ENCODE results near the gene CDH23. TPM values are rescaled to one million over a fixed set of nuclear protein-coding genes. Genes with fewer than 3 reads are reported as not detected.

The CDH23 gene
- total RNA-seq, 1 experiment from 2014 or later: 0.02 TPM

DNA sequence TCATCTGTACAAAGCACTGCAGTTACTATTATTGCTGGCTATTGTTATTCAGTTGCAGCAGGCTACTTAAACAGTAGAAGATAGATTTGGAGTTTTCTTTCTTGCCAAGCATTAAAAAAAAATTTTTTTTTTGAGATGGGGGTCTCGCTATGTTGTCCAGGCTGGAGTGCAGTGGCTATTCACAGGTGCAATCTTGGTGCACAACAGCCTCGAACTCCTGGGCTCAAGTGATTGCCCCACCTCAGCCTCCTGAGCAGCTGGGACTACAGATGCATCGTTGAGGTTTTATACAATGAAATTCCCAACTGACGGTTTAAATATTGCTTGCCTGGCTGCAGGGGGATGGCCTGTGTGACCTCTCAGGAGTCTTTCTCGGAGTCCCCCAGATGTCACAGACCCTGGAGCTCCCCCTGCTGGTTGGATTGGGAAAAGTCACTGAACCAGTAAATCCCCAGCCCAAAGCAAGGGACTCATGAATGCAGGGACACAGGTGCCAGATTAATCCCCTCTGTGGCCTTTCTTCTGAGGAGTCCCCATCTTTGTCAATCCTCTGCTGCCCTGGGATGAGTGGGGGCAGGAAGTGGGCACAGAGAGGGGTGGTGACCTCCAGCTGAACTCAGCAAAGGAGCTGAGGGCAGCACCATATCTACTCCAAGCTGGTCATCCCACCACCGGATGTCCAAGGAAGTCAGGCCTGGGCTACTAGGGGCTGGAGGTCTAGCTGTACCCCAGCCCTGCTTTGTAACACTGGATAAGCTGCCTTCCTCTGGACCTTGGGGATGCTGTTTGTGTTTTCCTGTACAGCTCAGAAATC, 173.3 kb downstream of the CDH23 start:
- Mint-ChIP-seq H3K27ac (ENCODE audit: low read depth, unreplicated experiment) (no peak overlapping the region), H3K36me3 (ENCODE audit: insufficient read depth, unreplicated experiment) (no peaks in the 10 kb centered on the region), H3K4me3 (ENCODE audit: unreplicated experiment) (no peak overlapping the region), H3K27me3 (ENCODE audit: insufficient read depth, unreplicated experiment) (peaks cover 19% of the 10 kb centered on the region), H3K4me1 (ENCODE audit: insufficient read depth, unreplicated experiment) (no peaks in the 10 kb centered on the region), H3K9me3 (ENCODE audit: unreplicated experiment) (no peaks in the 10 kb centered on the region)
- ChIA-PET CTCF (interaction anchor here (0.5 to 15.1 kb wide), 36 partner anchors 8 to 1506 kb away, joined by 3 to 169 read pairs (median 4); partner anchors contain the start of gene SLC29A3), POLR2A (interaction anchor here (1.7 kb wide), 1 partner anchor 251 kb away, joined by 7 read pairs; the partner anchor contains the start of gene SLC29A3)
- intact Hi-C loops (cut with micrococcal nuclease): loop anchor here (1.0 to 2.0 kb wide), 4 partner anchors 83 to 256 kb away; partner anchors contain the start of gene SLC29A3
- BruUV-seq (replicated peaks): no TSS peak
- DNase-seq (ENCODE audit: unreplicated experiment): peak; percentile 73
- TF ChIP-seq, protein P1, sequence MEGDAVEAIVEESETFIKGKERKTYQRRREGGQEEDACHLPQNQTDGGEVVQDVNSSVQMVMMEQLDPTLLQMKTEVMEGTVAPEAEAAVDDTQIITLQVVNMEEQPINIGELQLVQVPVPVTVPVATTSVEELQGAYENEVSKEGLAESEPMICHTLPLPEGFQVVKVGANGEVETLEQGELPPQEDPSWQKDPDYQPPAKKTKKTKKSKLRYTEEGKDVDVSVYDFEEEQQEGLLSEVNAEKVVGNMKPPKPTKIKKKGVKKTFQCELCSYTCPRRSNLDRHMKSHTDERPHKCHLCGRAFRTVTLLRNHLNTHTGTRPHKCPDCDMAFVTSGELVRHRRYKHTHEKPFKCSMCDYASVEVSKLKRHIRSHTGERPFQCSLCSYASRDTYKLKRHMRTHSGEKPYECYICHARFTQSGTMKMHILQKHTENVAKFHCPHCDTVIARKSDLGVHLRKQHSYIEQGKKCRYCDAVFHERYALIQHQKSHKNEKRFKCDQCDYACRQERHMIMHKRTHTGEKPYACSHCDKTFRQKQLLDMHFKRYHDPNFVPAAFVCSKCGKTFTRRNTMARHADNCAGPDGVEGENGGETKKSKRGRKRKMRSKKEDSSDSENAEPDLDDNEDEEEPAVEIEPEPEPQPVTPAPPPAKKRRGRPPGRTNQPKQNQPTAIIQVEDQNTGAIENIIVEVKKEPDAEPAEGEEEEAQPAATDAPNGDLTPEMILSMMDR (IDR thresholded peaks at IDR 0.05; ENCODE audit: unreplicated experiment): peak; percentile 74

- Mint-ChIP-seq H3K4me3 (ENCODE audit: unreplicated experiment) (no peak overlapping the region), H3K27ac (ENCODE audit: low read depth, unreplicated experiment) (no peak overlapping the region), H3K27me3 (ENCODE audit: insufficient read depth, unreplicated experiment) (peaks cover 13% of the 10 kb centered on the region), H3K4me1 (ENCODE audit: insufficient read depth, unreplicated experiment) (no peaks in the 10 kb centered on the region), H3K9me3 (ENCODE audit: unreplicated experiment) (no peaks in the 10 kb centered on the region), H3K36me3 (ENCODE audit: insufficient read depth, unreplicated experiment) (no peaks in the 10 kb centered on the region)
- intact Hi-C loops (cut with micrococcal nuclease): loop anchor here (2.0 kb wide), 1 partner anchor 85 kb away; no protein-coding TSS in a partner anchor
- TF ChIP-seq, protein P1 (IDR thresholded peaks at IDR 0.05; ENCODE audit: unreplicated experiment): no peak
- DNase-seq (ENCODE audit: unreplicated experiment): no peak
- ChIA-PET POLR2A (no interaction called here), CTCF (interaction anchor here (0.6 to 15.1 kb wide), 7 partner anchors 20 to 323 kb away, joined by 3 to 169 read pairs (median 3); partner anchors contain the start of gene SLC29A3)
- BruUV-seq (replicated peaks): no TSS peak
These were observed 174.9 kb downstream of the CDH23 start for GRCh38 chr10:71571460-71572175.

GRCh38 chr10:71572962-71573361, 176.2 kb downstream of the CDH23 start:
- BruUV-seq (replicated peaks): no TSS peak
- no peak for DNase-seq (ENCODE audit: unreplicated experiment)
- Mint-ChIP-seq H3K27ac (ENCODE audit: low read depth, unreplicated experiment) (no peak overlapping the region), H3K4me3 (ENCODE audit: unreplicated experiment) (no peak overlapping the region), H3K36me3 (ENCODE audit: insufficient read depth, unreplicated experiment) (no peaks in the 10 kb centered on the region), H3K9me3 (ENCODE audit: unreplicated experiment) (no peaks in the 10 kb centered on the region), H3K4me1 (ENCODE audit: insufficient read depth, unreplicated experiment) (no peaks in the 10 kb centered on the region), H3K27me3 (ENCODE audit: insufficient read depth, unreplicated experiment) (peaks cover 20% of the 10 kb centered on the region)
- intact Hi-C loops (cut with micrococcal nuclease): no loop called here
- ChIA-PET CTCF (interaction anchor here (0.6 to 15.1 kb wide), 5 partner anchors 124 to 256 kb away, joined by 3 to 169 read pairs (median 3); partner anchors contain the start of gene SLC29A3), POLR2A (interaction anchor here (0.6 kb wide), 1 partner anchor 14 kb away, joined by 3 read pairs; no protein-coding TSS in a partner anchor)
- TF ChIP-seq, protein P1 (IDR thresholded peaks at IDR 0.05; ENCODE audit: unreplicated experiment): no peak
